PC-9 (cell line): ENCODE measurements around the gene EDA2R.

Source experiments
- CTCF ChIP-seq: fragments of 200-600 bp; sonication (generic); conservative IDR thresholded peaks from 2 replicates; pipeline ENCODE4 v1.6.1; 2017; ENCODE audit warnings: mixed run types, antibody characterized with exemption, mild to moderate bottlenecking, moderate library complexity
- EZH2 ChIP-seq: fragments of 200-600 bp; sonication (generic); IDR thresholded peaks from 2 replicates; pipeline ENCODE4 v1.8.0; 2017; ENCODE audit warnings: antibody characterized with exemption, low read depth

GRCh38 chrX:66684196-66684595 is 45.3 kb upstream of the EDA2R start:
- TF ChIP-seq CTCF = no peak
- TF ChIP-seq EZH2 = no peak
